K562 (cell line): ENCODE data around the gene KATNAL2.

Experiments
- NFE2 ChIP-seq: IDR thresholded peaks from 2 replicates; pipeline ENCODE4 v1.6.1; 2014; ENCODE audit warnings: antibody characterized with exemption, low read depth
- NR2C2 ChIP-seq, 2 experiments: fragments of 200-800 bp in 1 of 2; sonication (Bioruptor generic) in 1 of 2; sonication (generic) in 1 of 2; formaldehyde crosslinking in 1 of 2; IDR thresholded peaks; 2 replicates each; pipeline versions ENCODE4 v1.6.1 to v1.8.0; 2016 to 2022; ENCODE audit warnings: mild to moderate bottlenecking in 1 of 2, missing compliant biosample characterization in 1 of 2, missing genetic modification characterization in 1 of 2, missing genetic modification reagents in 1 of 2
- ZNF239 ChIP-seq: fragments of 250-450 bp; sonication (Bioruptor Pico); IDR thresholded peaks from 2 replicates; pipeline ENCODE4 v1.4.0; 2020; ENCODE audit warnings: mild to moderate bottlenecking

DNA sequence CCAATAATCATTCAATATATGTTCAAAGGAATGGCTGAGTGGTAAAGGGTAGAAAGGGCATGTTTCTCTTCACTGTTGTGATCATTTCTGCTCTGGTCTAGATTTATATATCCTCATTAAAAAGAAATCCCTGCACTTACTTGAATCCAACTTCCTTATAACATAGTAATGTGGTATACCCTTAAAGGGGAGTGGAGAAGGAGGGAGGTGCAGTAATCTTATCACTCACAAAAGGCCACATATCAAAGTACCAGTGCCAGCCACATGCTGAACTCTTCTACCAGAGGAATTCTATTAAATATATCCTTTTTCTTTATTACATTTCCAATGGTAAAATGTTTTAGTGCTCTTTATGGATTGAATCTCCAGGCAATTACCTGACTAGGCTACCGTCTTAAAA lies 3.3 kb downstream of the KATNAL2 start:
- TF ChIP-seq NFE2 (no peak), ZNF239 (no peak), NR2C2 (CRISPR knock-in tag; IDR thresholded peaks at IDR 0.05) (no peak), NR2C2 (tag; IDR thresholded peaks at IDR 0.05) (no peak)
